ENCODE data around the gene AP2A2.

The AP2A2 gene

GRCh38 chr11:923691-924405 is 1.8 kb upstream of the AP2A2 start:
- no peak for DNase-seq (ENCODE audit: insufficient read length, low spot score)
- no peak for FAIRE-seq

- no peak for FAIRE-seq
- DNase-seq (ENCODE audit: insufficient read length, low spot score), result no peak
These were observed 1.1 kb upstream of the AP2A2 start for GRCh38 chr11:924406-925157.

DNA sequence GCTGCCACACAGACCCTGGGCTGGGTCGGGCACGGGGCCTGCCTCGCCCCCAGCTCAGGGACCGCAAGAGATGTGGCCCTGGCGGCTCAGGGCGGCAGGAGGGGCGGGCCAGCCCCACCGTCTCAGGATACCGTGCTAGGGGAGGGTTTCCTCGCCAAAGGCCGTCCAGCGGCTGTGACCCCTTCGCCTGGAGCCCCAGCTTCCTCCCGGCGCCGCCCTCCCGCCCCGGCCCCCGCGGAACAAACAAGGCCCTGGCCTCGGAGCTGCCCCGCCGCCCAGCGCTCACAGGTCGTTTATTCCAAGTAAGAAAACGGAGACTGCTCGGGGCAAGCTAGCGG is 543 bp upstream of the AP2A2 start:
- FAIRE-seq (no peak), DNase-seq (ENCODE audit: insufficient read length, low spot score) (no peak)

DNA sequence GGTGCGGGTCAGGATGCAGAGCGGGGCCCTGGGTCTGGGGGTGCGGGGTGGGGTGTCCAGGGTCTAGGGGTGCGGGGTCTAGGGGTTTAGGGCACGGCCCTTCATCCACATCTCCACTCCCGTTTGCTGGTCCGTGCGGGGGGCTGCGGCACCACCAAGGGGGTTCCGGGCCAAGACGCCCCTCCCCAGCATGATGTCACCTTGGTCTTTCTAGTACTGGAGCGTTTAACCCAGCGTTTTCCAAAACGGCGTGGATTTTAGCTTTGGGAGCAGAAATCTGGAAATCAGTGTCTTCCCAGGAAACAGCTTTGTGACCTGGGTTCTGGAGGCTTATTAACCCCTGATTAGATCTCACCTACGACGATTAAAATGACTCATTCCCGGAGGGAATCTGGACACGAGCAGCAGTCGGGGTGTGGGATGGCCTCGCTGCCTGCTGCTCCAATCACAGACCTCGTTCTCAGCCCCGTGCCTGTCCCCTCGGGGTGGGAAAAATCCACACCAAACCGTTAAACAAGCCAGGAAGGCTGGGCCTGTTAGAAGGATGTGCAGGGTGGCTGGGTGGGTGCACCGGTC is 759 bp downstream of the AP2A2 start:
- no peak for DNase-seq (ENCODE audit: insufficient read length, low spot score)
- FAIRE-seq, result no peak

- DNase-seq (ENCODE audit: insufficient read length, low spot score) (no peak), FAIRE-seq (peak; percentile 58)
These were observed 2.2 kb downstream of the AP2A2 start for GRCh38 chr11:927871-928270.

- FAIRE-seq (no peak), DNase-seq (ENCODE audit: insufficient read length, low spot score) (no peak)
These were observed 3.1 kb downstream of the AP2A2 start for GRCh38 chr11:928786-929185.

GRCh38 chr11:929405-929804 is 3.7 kb downstream of the AP2A2 start:
- FAIRE-seq, result no peak

DNA sequence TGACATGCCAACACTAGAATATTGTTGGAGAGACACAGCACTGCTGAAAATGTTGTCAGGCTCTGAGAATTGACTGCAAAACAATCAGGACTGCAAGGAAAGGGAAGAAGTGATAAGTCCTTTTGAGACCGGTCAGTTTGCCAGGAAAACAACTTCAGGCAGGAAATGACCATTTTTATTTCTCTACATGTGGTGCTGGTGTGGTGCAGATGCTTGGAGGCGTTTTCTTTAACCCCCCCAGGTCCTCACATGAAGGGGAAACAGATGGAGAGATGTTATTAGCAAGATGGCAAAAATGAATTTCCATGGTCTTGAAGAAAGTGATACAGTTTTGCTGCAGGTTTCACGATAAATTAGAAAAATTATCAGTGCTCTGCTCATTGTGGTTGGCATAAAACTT is 5.7 kb downstream of the AP2A2 start:
- no peak for DNase-seq (ENCODE audit: insufficient read length, low spot score)
- no peak for FAIRE-seq

More at GRCh38 chr11:929405-929804, 3.7 kb downstream of the AP2A2 start:
- DNase-seq (ENCODE audit: insufficient read length, low spot score), result no peak

DNA sequence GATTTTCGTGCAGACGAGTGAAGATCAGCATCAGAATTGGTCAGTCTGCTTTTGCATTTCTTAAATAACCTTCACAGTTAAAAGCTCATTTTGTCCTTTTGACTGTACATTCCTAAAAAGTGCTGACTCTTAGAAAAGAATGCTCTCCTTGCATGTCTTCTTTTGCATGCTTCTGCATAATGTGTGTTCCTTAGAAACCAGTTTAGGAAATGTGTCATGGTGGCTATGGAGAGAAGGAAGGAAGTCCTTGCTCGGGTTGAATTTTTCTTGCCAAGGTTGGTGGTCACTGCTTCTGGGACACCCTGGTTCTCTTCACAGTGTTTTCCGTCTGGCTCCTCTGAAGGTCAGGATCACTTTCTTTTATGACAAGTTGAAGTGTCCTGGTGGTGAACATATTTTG is 6.8 kb downstream of the AP2A2 start:
- FAIRE-seq, result no peak
- DNase-seq (ENCODE audit: insufficient read length, low spot score), result no peak

- FAIRE-seq, result no peak
These were observed 7.6 kb downstream of the AP2A2 start for GRCh38 chr11:933142-933851.

GRCh38 chr11:933936-934335 is 8.3 kb downstream of the AP2A2 start:
- no peak for FAIRE-seq

More at GRCh38 chr11:933142-933851, 7.6 kb downstream of the AP2A2 start:
- no peak for DNase-seq (ENCODE audit: insufficient read length, low spot score)

DNA sequence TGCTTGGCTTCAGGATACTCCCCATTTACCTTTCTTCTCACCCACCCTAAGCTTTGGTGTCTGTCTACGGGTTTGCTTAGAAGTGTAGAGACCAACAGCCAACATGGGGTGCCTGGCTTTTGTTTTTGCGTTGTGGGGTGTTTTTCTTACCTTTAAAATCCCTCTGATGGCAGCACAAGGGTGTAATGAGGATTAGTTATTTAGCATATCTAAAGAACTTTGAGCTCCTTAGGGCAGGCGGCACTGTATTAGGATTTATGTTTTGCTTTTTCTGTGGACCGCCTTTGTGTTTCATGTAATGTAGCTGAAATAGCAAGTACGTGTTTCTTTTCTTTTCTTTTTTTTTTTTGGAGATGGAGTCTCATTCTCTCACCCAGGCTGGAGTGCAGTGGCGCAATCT is 8.9 kb downstream of the AP2A2 start:
- FAIRE-seq (no peak), DNase-seq (ENCODE audit: insufficient read length, low spot score) (no peak)

More at GRCh38 chr11:933936-934335, 8.3 kb downstream of the AP2A2 start:
- DNase-seq (ENCODE audit: insufficient read length, low spot score), result no peak

DNA sequence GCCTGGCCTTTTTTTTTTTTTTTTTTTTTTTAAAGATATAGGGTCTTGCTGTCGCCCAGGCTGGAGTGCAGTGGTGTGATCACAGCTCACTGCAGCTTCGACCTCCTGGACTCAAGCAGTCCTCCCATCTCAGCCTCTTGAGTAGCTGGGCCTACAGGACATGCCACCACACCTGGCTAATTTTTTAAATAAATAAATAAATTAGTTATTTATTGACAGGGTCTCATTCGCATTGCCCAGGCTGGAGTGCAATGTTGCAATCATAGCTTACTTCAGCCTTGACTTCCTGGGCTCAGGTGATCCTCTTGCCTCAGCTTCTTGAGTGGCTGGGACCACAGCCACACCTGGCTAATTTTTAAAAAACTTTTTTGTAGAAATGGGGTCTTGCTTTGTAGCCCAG is 10.5 kb downstream of the AP2A2 start:
- DNase-seq (ENCODE audit: insufficient read length, low spot score) (no peak), FAIRE-seq (no peak)

GRCh38 chr11:937841-938261 is 12.2 kb downstream of the AP2A2 start:
- no peak for FAIRE-seq
- no peak for DNase-seq (ENCODE audit: insufficient read length, low spot score)

- DNase-seq (ENCODE audit: insufficient read length, low spot score) (no peak), FAIRE-seq (peak; percentile 72)
These were observed 14.9 kb downstream of the AP2A2 start for GRCh38 chr11:940496-941135.

- peak; percentile 51 for FAIRE-seq
- DNase-seq (ENCODE audit: insufficient read length, low spot score), result no peak
These were observed 17.2 kb downstream of the AP2A2 start for GRCh38 chr11:942823-943222.

- FAIRE-seq (no peak), DNase-seq (ENCODE audit: insufficient read length, low spot score) (no peak)
These were observed 19.2 kb downstream of the AP2A2 start for GRCh38 chr11:944711-945470.

GRCh38 chr11:945986-946385 is 20.3 kb downstream of the AP2A2 start:
- FAIRE-seq (no peak), DNase-seq (ENCODE audit: insufficient read length, low spot score) (no peak)

GRCh38 chr11:947744-948143 is 22.1 kb downstream of the AP2A2 start:
- FAIRE-seq (no peak), DNase-seq (ENCODE audit: insufficient read length, low spot score) (no peak)

GRCh38 chr11:951507-951906 is 25.8 kb downstream of the AP2A2 start:
- DNase-seq (ENCODE audit: insufficient read length, low spot score), result no peak
- FAIRE-seq, result no peak

All from GM19239 (cell line).